G401.6 (cell line): Measurements from ENCODE around the gene SSR2.
"Not testable (repeated sequence)": the region's sequence is repeated elsewhere in the genome, so short reads cannot be mapped to it uniquely, and the experiment has no call there.

ENCODE experiments used
- FAIRE-seq: peaks from 2 replicates; lab custom pipeline; 2012; peaks lifted over from hg19 to GRCh38; lab: Jason Lieb, UNC

Gene SSR2

GRCh38 chr1:156045076-156045475, 24.3 kb upstream of the SSR2 start:
- FAIRE-seq: no peak

GRCh38 chr1:156042828-156043227, 22.1 kb upstream of the SSR2 start:
- no peak for FAIRE-seq

GRCh38 chr1:156034991-156035390, 14.2 kb upstream of the SSR2 start:
- not testable (repeated sequence) for FAIRE-seq

GRCh38 chr1:156033011-156033410, 12.3 kb upstream of the SSR2 start:
- no peak for FAIRE-seq

- no peak for FAIRE-seq
These were observed 5.8 kb upstream of the SSR2 start for GRCh38 chr1:156026588-156026987.

GRCh38 chr1:156025876-156026275, 5.1 kb upstream of the SSR2 start:
- no peak for FAIRE-seq

- no peak for FAIRE-seq
These were observed 4.0 kb upstream of the SSR2 start for GRCh38 chr1:156024801-156025200.

- FAIRE-seq: no peak
These were observed 1.2 kb upstream of the SSR2 start for GRCh38 chr1:156021954-156022353.

GRCh38 chr1:156021093-156021428, 310 bp upstream of the SSR2 start:
- no peak for FAIRE-seq

- FAIRE-seq: no peak
These were observed 832 bp downstream of the SSR2 start for GRCh38 chr1:156019946-156020292.

- no peak for FAIRE-seq
These were observed 5.9 kb downstream of the SSR2 start for GRCh38 chr1:156014829-156015228.

- FAIRE-seq: no peak
These were observed 8.5 kb downstream of the SSR2 start for GRCh38 chr1:156012051-156012817.

GRCh38 chr1:156009404-156009803, 11.3 kb downstream of the SSR2 start:
- no peak for FAIRE-seq

GRCh38 chr1:156006666-156007376, 13.9 kb downstream of the SSR2 start:
- FAIRE-seq: no peak

- no peak for FAIRE-seq
These were observed 15.7 kb downstream of the SSR2 start for GRCh38 chr1:156004843-156005584.

- FAIRE-seq: no peak
These were observed 16.9 kb downstream of the SSR2 start for GRCh38 chr1:156003923-156004188.

GRCh38 chr1:156002188-156002911, 18.4 kb downstream of the SSR2 start:
- no peak for FAIRE-seq

- FAIRE-seq: no peak
These were observed 19.0 kb downstream of the SSR2 start for GRCh38 chr1:156001662-156002171.

GRCh38 chr1:156001021-156001661, 19.6 kb downstream of the SSR2 start:
- no peak for FAIRE-seq

GRCh38 chr1:155999964-156000363, 20.8 kb downstream of the SSR2 start:
- FAIRE-seq: no peak

- FAIRE-seq: no peak
These were observed 24.6 kb downstream of the SSR2 start for GRCh38 chr1:155996166-155996565.

GRCh38 chr1:155993595-155993994, 27.2 kb downstream of the SSR2 start:
- no peak for FAIRE-seq
